NCI-H748 (cell line): ENCODE results near the gene SIGLEC9.
A peak's percentile ranks its signal among the peaks of the same experiment; 100 is the strongest.

Experiments used
- DNase-seq: peaks from one replicate; lab custom pipeline; 2025; ENCODE audit not compliant: unreplicated experiment; lab: John Stamatoyannopoulos, UW

SIGLEC9 gene

GRCh38 chr19:51122112-51122981, 2.4 kb upstream of the SIGLEC9 start:
- no peak for DNase-seq

GRCh38 chr19:51123381-51123800, 1.3 kb upstream of the SIGLEC9 start:
- no peak for DNase-seq

- no peak for DNase-seq
Observed at GRCh38 chr19:51123802-51124201, 904 bp upstream of the SIGLEC9 start.

GRCh38 chr19:51124216-51124615, 490 bp upstream of the SIGLEC9 start:
- no peak for DNase-seq

GRCh38 chr19:51125421-51126075, 842 bp downstream of the SIGLEC9 start:
- no peak for DNase-seq

GRCh38 chr19:51127032-51127431, 2.3 kb downstream of the SIGLEC9 start:
- no peak for DNase-seq

- DNase-seq = no peak
Observed at GRCh38 chr19:51127755-51128154, 3.0 kb downstream of the SIGLEC9 start.

GRCh38 chr19:51128227-51128626, 3.5 kb downstream of the SIGLEC9 start:
- no peak for DNase-seq

GRCh38 chr19:51129716-51130115, 5.0 kb downstream of the SIGLEC9 start:
- no peak for DNase-seq

- DNase-seq = peak; percentile 32
Observed at GRCh38 chr19:51131780-51132680, 7.3 kb downstream of the SIGLEC9 start.

GRCh38 chr19:51135004-51135403, 10.3 kb downstream of the SIGLEC9 start:
- DNase-seq = peak; percentile 91

GRCh38 chr19:51135986-51136762, 11.5 kb downstream of the SIGLEC9 start:
- no peak for DNase-seq

- DNase-seq = no peak
Observed at GRCh38 chr19:51136851-51137551, 12.3 kb downstream of the SIGLEC9 start.

- no peak for DNase-seq
Observed at GRCh38 chr19:51137792-51138425, 13.2 kb downstream of the SIGLEC9 start.

GRCh38 chr19:51138549-51138979, 13.9 kb downstream of the SIGLEC9 start:
- no peak for DNase-seq

GRCh38 chr19:51139299-51140014, 14.8 kb downstream of the SIGLEC9 start:
- DNase-seq = no peak

- DNase-seq = no peak
Observed at GRCh38 chr19:51140441-51140840, 15.7 kb downstream of the SIGLEC9 start.

GRCh38 chr19:51141181-51141580, 16.5 kb downstream of the SIGLEC9 start:
- DNase-seq = no peak

GRCh38 chr19:51142119-51142518, 17.4 kb downstream of the SIGLEC9 start, which contains the start of gene SIGLEC7:
Gene SIGLEC7, plus strand, starts transcription at chr19:51142301. Its CDS starts 69 bp downstream, at chr19:51142370.
- DNase-seq = no peak
